Activated T-cell treated with anti-CD3 and anti-CD28 coated beads, Interleukin-2, amount 50 U/mL, for 4 hours (primary cell): ENCODE data around the gene REG1A. TPM values are rescaled to one million over a fixed set of nuclear protein-coding genes. Genes with fewer than 3 reads are reported as not detected.

ENCODE experiments used
- ATAC-seq, 2 donors: fragments of 200-7000 bp; cut with Tn5 transposase; one replicate each; pipeline ENCODE4 v1.10.0; 2021
- DNase-seq: peaks from one replicate; pipeline ENCODE4 v3.0.0-alpha.2; 2020
- H3K27me3 Mint-ChIP-seq: one replicate; pipeline ENCODE4 v1.8.0; 2021; ENCODE audit warnings: low read depth, mixed read lengths
- H3K36me3 Mint-ChIP-seq: one replicate; pipeline ENCODE4 v1.8.0; 2022; ENCODE audit warnings: mixed read lengths; ENCODE audit not compliant: insufficient read depth
- H3K4me1 Mint-ChIP-seq: one replicate; pipeline ENCODE4 v1.8.0; 2021; ENCODE audit warnings: low read depth, mixed read lengths
- H3K4me3 Mint-ChIP-seq: one replicate; pipeline ENCODE4 v1.8.0; 2021; ENCODE audit warnings: mild to moderate bottlenecking, moderate library complexity, mixed read lengths
- H3K9me3 Mint-ChIP-seq: one replicate; pipeline ENCODE4 v1.8.0; 2021; ENCODE audit warnings: mixed read lengths
- total RNA-seq, 3 donors: library from RNA; stranded (reverse); gene quantifications; one replicate each; pipeline ENCODE4 v1.2.1, GENCODE V29; 2021

REG1A gene
- total RNA-seq, 3 donors from 2014 or later: 2.3 to 7.6 (median 5.3) TPM

GRCh38 chr2:79105259-79105658, 15.0 kb upstream of the REG1A start:
- ATAC-seq (no peak), DNase-seq (no peak)
- Mint-ChIP-seq H3K36me3 (no peaks in the 10 kb centered on the region), H3K27me3 (no peaks in the 10 kb centered on the region), H3K9me3 (peaks cover 11% of the 10 kb centered on the region), H3K4me1 (no peaks in the 10 kb centered on the region), H3K4me3 (no peak overlapping the region)

GRCh38 chr2:79112269-79112668, 8.0 kb upstream of the REG1A start:
- ATAC-seq (no peak), DNase-seq (no peak)
- peaks cover 19% of the 10 kb centered on the region for H3K9me3 Mint-ChIP-seq
- no peaks in the 10 kb centered on the region for H3K4me1 Mint-ChIP-seq
- no peaks in the 10 kb centered on the region for H3K36me3 Mint-ChIP-seq
- H3K27me3 Mint-ChIP-seq: no peaks in the 10 kb centered on the region
- no peak overlapping the region for H3K4me3 Mint-ChIP-seq

GRCh38 chr2:79114797-79115494, 5.3 kb upstream of the REG1A start:
- Mint-ChIP-seq H3K9me3 (peaks cover 22% of the 10 kb centered on the region), H3K4me3 (no peak overlapping the region), H3K36me3 (no peaks in the 10 kb centered on the region), H3K27me3 (no peaks in the 10 kb centered on the region), H3K4me1 (no peaks in the 10 kb centered on the region)
- DNase-seq (no peak), ATAC-seq (no peak)

GRCh38 chr2:79116997-79117928, 3.0 kb upstream of the REG1A start:
- H3K36me3 Mint-ChIP-seq: no peaks in the 10 kb centered on the region
- no peaks in the 10 kb centered on the region for H3K27me3 Mint-ChIP-seq
- DNase-seq (no peak), ATAC-seq (no peak)
- no peak overlapping the region for H3K4me3 Mint-ChIP-seq
- peaks cover 17% of the 10 kb centered on the region for H3K9me3 Mint-ChIP-seq
- no peaks in the 10 kb centered on the region for H3K4me1 Mint-ChIP-seq

GRCh38 chr2:79122676-79123075, 2.4 kb downstream of the REG1A start:
- no peak for DNase-seq
- no peak overlapping the region for H3K4me3 Mint-ChIP-seq
- H3K9me3 Mint-ChIP-seq: peaks cover 3% of the 10 kb centered on the region
- no peaks in the 10 kb centered on the region for H3K4me1 Mint-ChIP-seq
- no peaks in the 10 kb centered on the region for H3K27me3 Mint-ChIP-seq
- no peaks in the 10 kb centered on the region for H3K36me3 Mint-ChIP-seq
- ATAC-seq: no peak

GRCh38 chr2:79124907-79125720, 4.8 kb downstream of the REG1A start:
- H3K4me3 Mint-ChIP-seq: no peak overlapping the region
- DNase-seq: no peak
- no peaks in the 10 kb centered on the region for H3K36me3 Mint-ChIP-seq
- no peaks in the 10 kb centered on the region for H3K9me3 Mint-ChIP-seq
- H3K27me3 Mint-ChIP-seq: no peaks in the 10 kb centered on the region
- ATAC-seq: no peak
- H3K4me1 Mint-ChIP-seq: no peaks in the 10 kb centered on the region

GRCh38 chr2:79125721-79125985, 5.4 kb downstream of the REG1A start:
- no peaks in the 10 kb centered on the region for H3K27me3 Mint-ChIP-seq
- no peaks in the 10 kb centered on the region for H3K4me1 Mint-ChIP-seq
- H3K4me3 Mint-ChIP-seq: no peak overlapping the region
- ATAC-seq (no peak), DNase-seq (no peak)
- H3K36me3 Mint-ChIP-seq: no peaks in the 10 kb centered on the region
- H3K9me3 Mint-ChIP-seq: no peaks in the 10 kb centered on the region

- no peaks in the 10 kb centered on the region for H3K36me3 Mint-ChIP-seq
- H3K9me3 Mint-ChIP-seq: no peaks in the 10 kb centered on the region
- DNase-seq (no peak), ATAC-seq (no peak)
- H3K4me1 Mint-ChIP-seq: no peaks in the 10 kb centered on the region
- H3K27me3 Mint-ChIP-seq: no peaks in the 10 kb centered on the region
- no peak overlapping the region for H3K4me3 Mint-ChIP-seq
Measured at GRCh38 chr2:79128406-79128805, 8.1 kb downstream of the REG1A start.

- H3K9me3 Mint-ChIP-seq: no peaks in the 10 kb centered on the region
- no peaks in the 10 kb centered on the region for H3K36me3 Mint-ChIP-seq
- H3K27me3 Mint-ChIP-seq: no peaks in the 10 kb centered on the region
- H3K4me1 Mint-ChIP-seq: no peaks in the 10 kb centered on the region
- DNase-seq (no peak), ATAC-seq (no peak)
- no peak overlapping the region for H3K4me3 Mint-ChIP-seq
Measured at GRCh38 chr2:79129260-79129659, 9.0 kb downstream of the REG1A start.

GRCh38 chr2:79129804-79130203, 9.5 kb downstream of the REG1A start:
- no peaks in the 10 kb centered on the region for H3K4me1 Mint-ChIP-seq
- H3K27me3 Mint-ChIP-seq: no peaks in the 10 kb centered on the region
- H3K4me3 Mint-ChIP-seq: no peak overlapping the region
- DNase-seq (no peak), ATAC-seq (no peak)
- H3K36me3 Mint-ChIP-seq: no peaks in the 10 kb centered on the region
- no peaks in the 10 kb centered on the region for H3K9me3 Mint-ChIP-seq

- no peaks in the 10 kb centered on the region for H3K4me1 Mint-ChIP-seq
- no peak overlapping the region for H3K4me3 Mint-ChIP-seq
- no peaks in the 10 kb centered on the region for H3K36me3 Mint-ChIP-seq
- DNase-seq (no peak), ATAC-seq (no peak)
- no peaks in the 10 kb centered on the region for H3K27me3 Mint-ChIP-seq
- H3K9me3 Mint-ChIP-seq: no peaks in the 10 kb centered on the region
Measured at GRCh38 chr2:79131687-79132086, 11.4 kb downstream of the REG1A start.

- no peak for ATAC-seq
- Mint-ChIP-seq H3K27me3 (no peaks in the 10 kb centered on the region), H3K4me3 (no peak overlapping the region), H3K36me3 (no peaks in the 10 kb centered on the region), H3K4me1 (no peaks in the 10 kb centered on the region), H3K9me3 (no peaks in the 10 kb centered on the region)
- DNase-seq: no peak
Measured at GRCh38 chr2:79138385-79138784, 18.1 kb downstream of the REG1A start.

- peaks cover 5% of the 10 kb centered on the region for H3K9me3 Mint-ChIP-seq
- no peak overlapping the region for H3K4me3 Mint-ChIP-seq
- H3K4me1 Mint-ChIP-seq: no peaks in the 10 kb centered on the region
- ATAC-seq: no peak
- H3K27me3 Mint-ChIP-seq: no peaks in the 10 kb centered on the region
- DNase-seq: no peak
- H3K36me3 Mint-ChIP-seq: no peaks in the 10 kb centered on the region
Measured at GRCh38 chr2:79139423-79139822, 19.1 kb downstream of the REG1A start.

- DNase-seq (no peak), ATAC-seq (no peak)
- no peaks in the 10 kb centered on the region for H3K4me1 Mint-ChIP-seq
- no peak overlapping the region for H3K4me3 Mint-ChIP-seq
- H3K27me3 Mint-ChIP-seq: no peaks in the 10 kb centered on the region
- H3K9me3 Mint-ChIP-seq: peaks cover 10% of the 10 kb centered on the region
- no peaks in the 10 kb centered on the region for H3K36me3 Mint-ChIP-seq
Measured at GRCh38 chr2:79155826-79156476, 35.7 kb downstream of the REG1A start.
